Neural crest cell (in vitro differentiated cells): Measurements from ENCODE around the gene CFD. TPM values are rescaled to one million over a fixed set of nuclear protein-coding genes. Genes with fewer than 3 reads are reported as not detected.

Source experiments
- DNase-seq: peaks from one replicate; pipeline ENCODE4 v3.0.0; 2021; ENCODE audit warnings: low read depth, mixed read lengths, low spot score
- H3K27ac Mint-ChIP-seq: one replicate; pipeline ENCODE4 v1.8.0; 2021; ENCODE audit warnings: mild to moderate bottlenecking, mixed read lengths; ENCODE audit not compliant: unreplicated experiment
- H3K27me3 Mint-ChIP-seq: 2 replicates; pipeline ENCODE4 v1.8.0; 2021; ENCODE audit warnings: low read depth, mild to moderate bottlenecking, mixed read lengths
- H3K36me3 Mint-ChIP-seq: 2 replicates; pipeline ENCODE4 v1.8.0; 2021; ENCODE audit warnings: low read depth, mild to moderate bottlenecking, mixed read lengths
- H3K4me1 Mint-ChIP-seq: 2 replicates; pipeline ENCODE4 v1.8.0; 2021; ENCODE audit warnings: mixed read lengths
- H3K4me3 Mint-ChIP-seq: one replicate; pipeline ENCODE4 v1.8.0; 2021; ENCODE audit warnings: mild to moderate bottlenecking, mixed read lengths
- H3K9me3 Mint-ChIP-seq: 2 replicates; pipeline ENCODE4 v1.8.0; 2021; ENCODE audit warnings: mixed read lengths
- total RNA-seq: library from RNA; stranded (reverse); gene quantifications from 2 replicates; pipeline ENCODE4 v1.2.1, GENCODE V29; 2021
- TF ChIP-seq, protein P1 (sequence below): fragments of 200-600 bp; sonication (generic); conservative IDR thresholded peaks from 2 replicates; pipeline ENCODE4 v1.5.0; 2021; ENCODE audit warnings: antibody characterized with exemption, mild to moderate bottlenecking

The CFD gene
- total RNA-seq, 1 donor from 2014 or later: not detected

DNA sequence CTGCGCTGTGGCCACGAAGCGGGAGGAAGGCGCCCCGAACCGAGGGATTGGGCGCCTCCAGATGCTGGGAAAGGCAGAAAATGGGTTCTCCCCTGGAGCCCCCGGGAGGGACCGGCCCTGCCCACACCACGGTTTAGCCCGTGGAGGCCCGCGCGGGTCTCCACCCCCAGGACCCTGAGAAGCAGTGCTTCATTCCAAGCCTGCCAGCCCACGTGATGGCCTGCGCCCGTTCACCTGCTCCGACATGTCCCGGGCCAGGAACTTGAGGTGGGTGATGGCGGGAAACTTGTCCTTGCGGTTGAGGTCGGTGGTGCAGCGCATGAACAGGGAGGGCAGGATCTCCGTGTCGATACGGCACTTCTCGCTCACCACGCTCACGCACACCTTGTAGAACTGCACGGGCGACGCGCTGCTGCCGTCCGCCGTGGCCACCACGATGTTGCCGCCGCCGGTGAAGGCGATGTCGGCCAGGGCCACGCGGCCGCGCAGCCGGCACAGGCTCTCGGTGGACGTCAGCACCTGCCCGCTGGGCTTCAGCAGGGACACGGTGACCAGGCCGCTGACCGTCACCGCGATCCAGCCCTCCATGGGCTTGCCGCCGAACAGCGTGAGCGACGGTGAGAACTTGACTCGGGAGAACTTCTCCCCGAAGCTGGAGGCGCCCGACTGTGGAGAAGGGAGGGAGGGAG lies 26.2 kb downstream of the CFD start:
- no peak for DNase-seq
- TF ChIP-seq, protein P1, sequence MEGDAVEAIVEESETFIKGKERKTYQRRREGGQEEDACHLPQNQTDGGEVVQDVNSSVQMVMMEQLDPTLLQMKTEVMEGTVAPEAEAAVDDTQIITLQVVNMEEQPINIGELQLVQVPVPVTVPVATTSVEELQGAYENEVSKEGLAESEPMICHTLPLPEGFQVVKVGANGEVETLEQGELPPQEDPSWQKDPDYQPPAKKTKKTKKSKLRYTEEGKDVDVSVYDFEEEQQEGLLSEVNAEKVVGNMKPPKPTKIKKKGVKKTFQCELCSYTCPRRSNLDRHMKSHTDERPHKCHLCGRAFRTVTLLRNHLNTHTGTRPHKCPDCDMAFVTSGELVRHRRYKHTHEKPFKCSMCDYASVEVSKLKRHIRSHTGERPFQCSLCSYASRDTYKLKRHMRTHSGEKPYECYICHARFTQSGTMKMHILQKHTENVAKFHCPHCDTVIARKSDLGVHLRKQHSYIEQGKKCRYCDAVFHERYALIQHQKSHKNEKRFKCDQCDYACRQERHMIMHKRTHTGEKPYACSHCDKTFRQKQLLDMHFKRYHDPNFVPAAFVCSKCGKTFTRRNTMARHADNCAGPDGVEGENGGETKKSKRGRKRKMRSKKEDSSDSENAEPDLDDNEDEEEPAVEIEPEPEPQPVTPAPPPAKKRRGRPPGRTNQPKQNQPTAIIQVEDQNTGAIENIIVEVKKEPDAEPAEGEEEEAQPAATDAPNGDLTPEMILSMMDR: no peak
- Mint-ChIP-seq H3K4me3 (no peak overlapping the region), H3K9me3 (no peaks in the 10 kb centered on the region), H3K27me3 (no peaks in the 10 kb centered on the region), H3K36me3 (no peaks in the 10 kb centered on the region), H3K4me1 (no peaks in the 10 kb centered on the region), H3K27ac (no peak overlapping the region)

DNA sequence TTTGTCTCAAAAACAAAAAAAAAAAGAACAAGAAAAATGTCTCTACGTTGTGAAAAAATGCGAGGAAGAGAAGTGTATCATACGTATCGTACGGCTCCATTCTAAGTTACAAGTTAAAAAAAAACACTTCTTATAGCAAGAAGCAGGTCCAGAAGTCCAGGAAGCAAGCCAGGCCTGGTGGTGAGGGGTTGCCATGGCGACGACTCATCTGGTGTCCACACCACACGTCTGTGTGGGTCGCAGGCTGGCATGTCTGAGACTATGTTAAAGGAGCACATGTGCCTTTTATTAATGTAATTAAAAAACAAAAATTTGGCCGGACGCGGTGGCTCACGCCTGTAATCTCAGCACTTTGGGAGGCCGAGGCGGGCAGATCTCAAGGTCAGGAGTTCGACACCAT lies 27.6 kb downstream of the CFD start:
- Mint-ChIP-seq H3K9me3 (no peaks in the 10 kb centered on the region), H3K4me3 (peak overlapping the region; percentile 35), H3K36me3 (no peaks in the 10 kb centered on the region), H3K27ac (peak overlapping the region; percentile 10), H3K4me1 (no peaks in the 10 kb centered on the region), H3K27me3 (no peaks in the 10 kb centered on the region)
- no peak for DNase-seq
- TF ChIP-seq, protein P1: no peak

DNA sequence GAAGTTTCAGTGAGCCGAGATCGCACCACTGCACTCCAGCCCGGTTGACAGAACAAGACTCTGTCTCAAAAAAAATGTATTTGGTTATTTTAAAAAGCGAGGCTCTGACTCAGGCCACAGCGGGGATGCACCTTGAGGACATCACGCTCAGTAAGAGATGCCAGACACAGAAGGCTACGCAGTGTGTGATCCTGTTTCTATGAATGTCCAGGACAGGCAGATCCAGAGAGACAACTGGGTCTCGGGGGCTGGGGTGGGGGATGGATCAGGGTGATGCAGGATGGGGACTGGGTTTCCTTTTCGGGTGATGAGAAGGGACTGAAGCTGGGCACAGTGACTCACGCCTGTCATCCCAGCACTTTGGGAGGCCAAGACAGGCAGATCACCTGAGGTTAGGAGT lies 28.1 kb downstream of the CFD start:
- Mint-ChIP-seq H3K4me3 (peak overlapping the region; percentile 35), H3K4me1 (no peaks in the 10 kb centered on the region), H3K27me3 (no peaks in the 10 kb centered on the region), H3K27ac (no peak overlapping the region), H3K36me3 (no peaks in the 10 kb centered on the region), H3K9me3 (no peaks in the 10 kb centered on the region)
- DNase-seq: no peak
- TF ChIP-seq, protein P1: no peak

DNA sequence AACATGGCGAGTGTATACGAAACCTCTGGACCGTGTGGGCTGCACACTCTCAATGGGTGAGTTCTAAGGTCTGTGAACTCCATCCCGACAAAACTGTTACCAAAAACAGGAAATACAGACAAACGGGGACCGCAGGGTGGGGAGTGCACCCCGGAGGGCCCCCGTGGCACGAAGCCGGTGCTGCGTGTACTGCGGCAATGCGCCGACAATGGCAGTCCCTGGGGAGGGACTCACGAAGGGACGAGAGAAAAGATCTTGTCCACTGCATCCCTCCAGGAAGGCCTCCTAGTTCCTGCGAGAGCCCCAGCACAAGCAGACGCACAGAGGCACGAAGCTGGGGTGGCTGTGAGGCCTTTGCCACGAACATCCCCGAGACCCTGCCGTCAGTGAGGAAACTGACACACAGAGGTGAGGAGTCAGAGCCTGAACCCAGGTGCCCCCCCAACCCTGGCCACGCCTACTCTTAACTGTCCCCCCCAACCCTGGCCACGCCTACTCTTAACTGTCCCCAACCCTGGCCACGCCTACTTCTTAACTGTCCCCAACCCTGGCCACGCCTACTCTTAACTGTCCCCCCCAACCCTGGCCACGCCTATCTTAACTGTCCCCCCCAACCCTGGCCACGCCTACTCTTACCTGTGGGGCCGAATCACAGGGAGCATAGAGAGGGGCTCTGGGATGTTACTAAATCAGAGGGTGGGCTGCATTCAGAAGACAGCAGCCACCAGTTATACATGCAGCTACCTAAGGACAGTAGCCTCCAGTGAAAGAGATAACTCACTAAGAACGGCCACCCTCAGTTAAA lies 29.3 kb downstream of the CFD start:
- Mint-ChIP-seq H3K27me3 (peaks cover 6% of the 10 kb centered on the region), H3K27ac (no peak overlapping the region), H3K4me1 (peaks cover 8% of the 10 kb centered on the region), H3K36me3 (no peaks in the 10 kb centered on the region), H3K4me3 (peak overlapping the region; percentile 80), H3K9me3 (no peaks in the 10 kb centered on the region)
- DNase-seq: no peak
- TF ChIP-seq, protein P1: no peak

DNA sequence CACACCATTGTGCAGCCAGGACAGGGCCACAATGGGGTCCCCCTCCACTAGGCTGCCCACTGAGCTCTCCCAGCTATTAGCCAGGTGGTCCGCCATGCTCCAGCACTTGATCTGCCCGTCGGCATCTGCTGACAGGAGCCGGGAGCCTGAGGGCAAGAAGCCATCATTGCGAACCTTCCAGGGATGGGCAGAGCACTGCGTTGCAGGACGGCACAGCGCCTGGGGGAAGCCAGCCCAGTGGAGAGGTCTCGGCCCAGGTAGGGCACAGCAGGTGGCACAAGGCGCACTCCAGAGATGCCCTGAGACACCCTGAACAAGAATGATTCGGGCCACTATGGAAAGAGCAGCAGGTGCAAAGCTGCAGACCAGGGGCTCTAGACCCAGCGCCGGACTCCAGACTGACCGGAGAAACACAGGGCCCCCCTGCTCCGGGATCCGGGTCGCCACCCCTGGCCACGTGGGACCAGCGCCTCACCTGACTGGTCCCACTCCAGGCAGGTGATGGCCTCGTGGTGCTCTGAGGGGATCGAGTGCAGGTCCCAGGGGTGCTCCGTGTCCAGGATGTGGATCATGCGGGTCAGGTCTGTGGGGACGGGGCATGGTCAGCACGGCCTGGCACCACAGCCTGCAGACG lies 30.3 kb downstream of the CFD start:
- Mint-ChIP-seq H3K36me3 (no peaks in the 10 kb centered on the region), H3K27ac (no peak overlapping the region), H3K9me3 (no peaks in the 10 kb centered on the region), H3K27me3 (peaks cover 6% of the 10 kb centered on the region), H3K4me1 (peaks cover 10% of the 10 kb centered on the region), H3K4me3 (peak overlapping the region; percentile 72)
- TF ChIP-seq, protein P1: no peak
- no peak for DNase-seq
